ENCODE measurements around the gene EXOSC7. TPM values are rescaled to one million over a fixed set of nuclear protein-coding genes. Genes with fewer than 3 reads are reported as not detected.

EXOSC7 gene
- polyA plus RNA-seq, 10 donors = 35.6 to 49.9 (median 41.3) TPM

DNA sequence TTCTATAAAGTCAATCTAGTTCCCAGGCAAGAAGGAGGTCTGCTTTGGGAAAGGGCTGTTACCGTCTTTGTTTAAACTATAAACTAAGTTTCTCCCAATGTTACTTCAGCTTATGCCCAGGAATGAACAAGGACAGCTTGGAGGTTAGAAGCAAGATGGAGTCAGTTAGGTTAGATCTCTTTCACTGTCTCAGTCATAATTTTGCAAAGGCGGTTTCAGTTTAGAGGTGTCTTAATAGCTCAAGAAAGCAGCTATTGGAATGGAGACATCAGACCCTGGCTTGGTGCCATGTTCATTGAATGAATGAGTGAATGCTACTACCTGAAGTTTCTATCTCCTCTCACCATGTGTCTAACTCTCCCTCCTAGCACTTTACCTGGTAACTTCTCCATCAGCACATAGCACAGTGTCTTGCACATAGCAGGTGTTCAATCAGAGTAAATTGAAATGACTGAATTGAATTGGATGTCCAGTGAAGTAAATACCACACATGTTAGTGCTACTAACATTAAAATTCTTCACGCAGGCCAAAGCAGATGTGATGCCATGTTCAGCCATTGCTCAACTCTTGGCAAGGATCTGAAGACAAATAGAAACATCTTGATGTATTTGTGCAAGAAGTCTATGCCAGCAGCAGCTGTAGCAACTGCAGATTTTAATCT, 78.3 kb downstream of the EXOSC7 start:
- DNase-seq = no peak

DNA sequence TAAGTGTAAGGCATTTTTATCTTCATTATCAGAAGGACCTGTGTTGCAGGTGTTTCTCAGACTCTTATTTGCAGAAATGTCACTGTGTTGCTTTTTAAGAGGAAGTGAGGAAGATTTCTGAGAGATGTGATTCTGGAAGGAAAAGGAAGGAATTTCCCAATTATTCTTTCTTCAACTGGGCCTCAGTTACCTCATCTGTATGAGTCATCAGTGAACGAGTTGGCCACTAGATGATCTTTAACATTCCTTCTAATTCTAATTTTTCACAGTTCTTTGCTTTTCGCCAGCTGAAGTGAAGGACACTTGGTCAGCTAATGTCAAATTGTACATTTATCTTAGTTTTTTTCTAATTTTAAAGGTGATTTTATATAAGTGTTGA, 79.0 kb downstream of the EXOSC7 start:
- DNase-seq = no peak

DNA sequence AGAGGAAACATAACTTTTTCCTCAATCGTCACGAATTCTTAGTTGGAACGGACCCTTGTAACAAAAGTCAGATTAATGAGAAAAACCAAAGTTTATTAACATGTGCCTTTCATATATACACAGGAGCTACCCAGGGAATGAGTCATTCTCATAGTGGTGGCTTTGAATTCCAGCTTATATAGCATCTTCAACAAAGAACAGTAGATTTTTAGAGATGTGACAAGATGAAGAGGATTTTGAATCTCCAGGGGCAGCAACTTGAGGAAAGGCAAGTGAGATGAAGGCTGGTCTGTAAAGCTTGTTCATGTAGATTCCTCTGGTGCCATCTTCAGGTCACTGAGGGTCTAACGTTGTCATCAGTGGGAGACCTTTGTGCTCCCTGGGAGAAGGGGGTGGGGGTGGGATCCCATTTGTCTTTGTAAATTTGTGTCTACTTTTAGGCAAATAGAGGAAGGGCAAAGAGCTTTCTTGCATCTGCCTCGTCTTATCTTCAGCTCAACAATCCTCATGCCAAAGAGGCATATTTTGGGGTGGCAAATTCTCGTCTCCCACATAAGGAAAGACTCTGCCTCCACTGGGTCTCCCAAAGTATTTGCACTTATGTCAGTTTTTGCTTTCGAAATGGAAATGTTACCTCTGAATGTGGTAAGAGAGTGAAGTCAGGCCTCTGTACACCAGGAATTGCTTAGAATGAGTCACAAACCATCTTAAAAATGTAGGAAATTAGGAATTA, 79.5 kb downstream of the EXOSC7 start:
- peak in 1 of 3 donors; percentile 36 for DNase-seq

DNA sequence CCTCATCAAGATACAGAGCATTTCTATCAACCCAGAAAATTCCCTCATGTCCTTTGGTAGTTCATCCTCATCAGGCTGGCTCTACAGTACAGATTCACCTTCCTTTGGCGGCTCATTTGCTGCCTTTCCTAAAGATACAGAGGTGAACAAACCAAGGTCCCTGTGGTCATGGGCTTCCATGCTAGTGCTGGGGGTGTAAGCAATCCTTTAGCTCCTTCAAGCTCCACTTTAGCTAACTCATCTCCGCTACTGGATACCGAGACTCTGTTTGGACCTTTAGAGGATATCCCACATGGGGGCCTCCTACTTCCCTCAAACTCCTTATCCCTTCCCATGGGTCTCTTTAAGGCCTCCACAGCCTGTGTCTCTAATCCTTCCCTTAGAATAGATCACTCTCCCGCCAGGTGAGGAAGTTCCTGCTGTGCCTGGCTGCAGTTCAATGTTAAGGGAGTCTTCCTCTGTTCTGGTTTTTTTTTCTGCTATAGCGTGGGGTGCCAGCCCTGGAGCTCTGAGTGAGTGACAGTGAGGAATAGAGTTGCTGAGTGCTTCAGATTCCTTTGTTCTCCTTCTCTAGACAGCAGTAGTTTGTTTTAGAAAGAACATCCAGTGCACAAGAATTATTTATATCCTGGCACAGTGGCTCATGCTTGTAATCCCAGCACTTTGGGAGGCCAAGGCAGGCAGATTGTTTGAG, 80.7 kb downstream of the EXOSC7 start:
- no peak for DNase-seq

DNA sequence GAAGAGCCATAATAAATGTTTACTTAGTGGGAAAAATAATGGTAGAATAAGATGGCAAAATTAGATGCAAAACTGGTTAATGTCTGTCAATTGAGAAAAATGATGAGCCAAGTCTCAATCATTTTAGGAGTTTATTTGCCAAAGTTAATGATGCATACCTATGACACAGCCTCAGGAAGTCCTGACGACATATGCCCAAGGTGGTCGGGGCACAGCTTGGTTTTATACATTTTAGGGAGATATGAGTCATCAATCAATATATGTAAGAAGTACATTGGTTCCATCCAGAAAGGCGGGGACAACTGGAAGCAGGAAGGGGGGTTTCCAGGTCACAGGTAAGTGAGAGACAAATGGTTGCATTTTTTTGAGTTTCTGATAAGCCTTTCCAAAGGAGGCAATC, 81.5 kb downstream of the EXOSC7 start:
- no peak for DNase-seq

DNA sequence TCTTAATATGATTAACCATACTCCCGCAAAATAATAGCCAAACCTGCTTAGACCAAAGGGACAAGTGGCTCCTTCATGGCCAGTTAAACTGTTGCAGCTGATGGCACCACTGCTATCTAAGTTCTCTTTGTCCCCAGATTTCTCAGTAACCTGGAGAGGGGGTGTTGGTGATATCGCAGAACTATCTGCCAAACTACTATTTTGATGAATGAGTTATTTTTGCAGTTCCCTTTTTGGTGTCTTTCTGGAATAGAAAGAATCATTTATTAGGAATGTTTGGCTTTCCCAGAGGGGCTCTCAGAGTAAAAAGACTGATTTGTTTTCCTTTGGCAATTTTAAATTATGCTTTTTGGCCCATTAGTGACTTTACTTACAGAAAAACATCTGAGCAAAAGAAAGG, 83.1 kb downstream of the EXOSC7 start:
- DNase-seq = no peak

DNA sequence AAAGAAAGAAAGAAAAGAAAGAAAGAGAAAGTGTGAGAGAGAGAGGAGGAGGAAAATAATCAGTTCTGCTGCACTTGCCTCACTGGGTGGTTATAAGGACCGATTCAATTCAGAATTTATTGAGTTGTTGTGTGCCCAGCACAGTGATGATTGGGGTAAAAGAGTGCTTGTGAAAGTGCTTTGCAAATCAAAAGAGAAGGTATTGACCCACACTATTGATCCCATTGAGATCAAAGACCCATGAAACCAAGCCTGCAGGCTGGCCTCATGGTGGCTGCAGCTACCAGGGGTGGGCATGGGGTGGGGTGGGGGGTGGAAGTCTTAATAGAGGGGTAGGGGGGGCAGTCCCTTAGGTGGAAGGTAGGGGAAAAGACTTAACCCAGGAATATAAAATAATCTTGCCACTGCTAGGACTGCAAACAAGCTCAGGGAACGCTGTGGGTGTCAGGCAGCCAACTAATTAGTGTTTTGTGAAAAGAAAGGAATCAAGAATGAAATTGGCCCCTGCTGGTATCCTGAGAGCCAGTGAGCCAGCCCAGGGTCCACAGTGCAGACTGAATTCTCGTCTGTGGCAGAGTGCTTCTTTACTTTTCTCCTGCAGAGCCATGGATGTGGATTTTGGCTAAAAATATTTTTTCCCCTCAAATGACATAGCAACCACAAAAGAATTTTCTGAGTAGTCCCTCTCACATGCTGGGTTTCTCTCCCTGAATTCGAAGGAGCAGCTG, 84.3 kb downstream of the EXOSC7 start:
- no peak for DNase-seq

Other genes with a start within 250 kb of the EXOSC7 start
- gene ZNF501, start 246.6 kb upstream of the EXOSC7 start, polyA plus RNA-seq (ENCODE audit: insufficient read length in 10 of 10) = 1 to 10 TPM; 5.1 to 8.8 (median 6.0) TPM
- 10 to 100 TPM; 28.0 to 45.5 (median 35.0) TPM for gene KIAA1143, start 214.6 kb upstream of the EXOSC7 start, polyA plus RNA-seq (ENCODE audit: insufficient read length in 10 of 10)
- 10 to 100 TPM in 7 of 10 donors, 1 to 10 TPM in 3; 8.0 to 21.7 (median 11.4) TPM for gene KIF15, start 214.4 kb upstream of the EXOSC7 start, polyA plus RNA-seq (ENCODE audit: insufficient read length in 10 of 10)
- 10 to 100 TPM; 11.4 to 14.5 (median 12.7) TPM for gene TMEM42, start 114.3 kb upstream of the EXOSC7 start, polyA plus RNA-seq (ENCODE audit: insufficient read length in 10 of 10)
- under 1 TPM in 2 of 10 donors, not detected in 8; 0.04 TPM for gene TGM4, start 101.6 kb upstream of the EXOSC7 start, polyA plus RNA-seq (ENCODE audit: insufficient read length in 10 of 10)
- 10 to 100 TPM; 38.2 to 52.7 (median 44.4) TPM for gene ZDHHC3, start 70 bp upstream of the EXOSC7 start, polyA plus RNA-seq (ENCODE audit: insufficient read length in 10 of 10)
- 100 to 1,000 TPM in 5 of 10 donors, 10 to 100 TPM in 5; 77.5 to 210 (median 102) TPM for gene CLEC3B, start 50.1 kb downstream of the EXOSC7 start, polyA plus RNA-seq (ENCODE audit: insufficient read length in 10 of 10)
- gene CDCP1, start 170.1 kb downstream of the EXOSC7 start, polyA plus RNA-seq (ENCODE audit: insufficient read length in 10 of 10) = 1 to 10 TPM in 2 of 10 donors, under 1 TPM in 8; 0.15 to 2.8 (median 0.28) TPM